Measurements from ENCODE around the gene DDT.

DNA sequence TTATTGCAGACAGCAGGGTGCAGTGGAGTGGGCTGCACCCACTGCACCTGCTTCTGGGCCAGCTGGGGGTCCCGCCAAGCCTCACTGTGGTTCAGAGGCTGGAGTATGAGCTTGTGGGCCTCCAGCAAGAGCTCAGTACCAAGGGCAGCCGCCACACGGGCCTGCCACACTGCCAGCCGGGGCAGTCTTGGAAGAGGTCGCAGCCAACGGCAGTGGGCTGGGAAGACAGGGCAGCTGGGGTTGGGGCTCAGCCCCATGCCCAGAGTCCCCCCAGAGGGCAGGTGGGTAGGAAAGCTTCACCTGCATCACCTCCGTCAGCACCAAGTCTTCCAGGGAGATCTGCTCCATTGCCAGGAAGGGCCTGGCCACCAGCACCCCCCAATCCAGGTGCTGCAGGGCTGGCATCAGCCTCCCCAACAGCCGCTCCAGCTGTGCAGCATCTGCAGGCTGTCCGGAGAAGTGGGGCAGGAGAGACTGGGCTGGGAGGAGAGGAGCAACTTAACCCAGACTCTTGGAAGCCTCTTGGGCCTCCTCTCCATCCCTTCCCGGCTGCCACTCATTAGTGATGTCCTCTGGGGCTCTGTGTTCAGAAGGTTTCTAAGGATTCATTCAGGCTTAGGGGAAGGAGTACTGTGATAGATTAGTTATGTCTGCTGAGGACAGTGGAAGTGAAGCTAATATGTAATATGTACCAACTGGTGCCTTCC lies 32.1 kb upstream of the DDT start:
- TF ChIP-seq POLR2AphosphoS5 (IDR thresholded peaks at IDR 0.05; ENCODE audit: low read depth) (no peak), GABPA (IDR thresholded peaks at IDR 0.05; ENCODE audit: low read depth) (no peak)
- TF ChIP-seq, protein P1, sequence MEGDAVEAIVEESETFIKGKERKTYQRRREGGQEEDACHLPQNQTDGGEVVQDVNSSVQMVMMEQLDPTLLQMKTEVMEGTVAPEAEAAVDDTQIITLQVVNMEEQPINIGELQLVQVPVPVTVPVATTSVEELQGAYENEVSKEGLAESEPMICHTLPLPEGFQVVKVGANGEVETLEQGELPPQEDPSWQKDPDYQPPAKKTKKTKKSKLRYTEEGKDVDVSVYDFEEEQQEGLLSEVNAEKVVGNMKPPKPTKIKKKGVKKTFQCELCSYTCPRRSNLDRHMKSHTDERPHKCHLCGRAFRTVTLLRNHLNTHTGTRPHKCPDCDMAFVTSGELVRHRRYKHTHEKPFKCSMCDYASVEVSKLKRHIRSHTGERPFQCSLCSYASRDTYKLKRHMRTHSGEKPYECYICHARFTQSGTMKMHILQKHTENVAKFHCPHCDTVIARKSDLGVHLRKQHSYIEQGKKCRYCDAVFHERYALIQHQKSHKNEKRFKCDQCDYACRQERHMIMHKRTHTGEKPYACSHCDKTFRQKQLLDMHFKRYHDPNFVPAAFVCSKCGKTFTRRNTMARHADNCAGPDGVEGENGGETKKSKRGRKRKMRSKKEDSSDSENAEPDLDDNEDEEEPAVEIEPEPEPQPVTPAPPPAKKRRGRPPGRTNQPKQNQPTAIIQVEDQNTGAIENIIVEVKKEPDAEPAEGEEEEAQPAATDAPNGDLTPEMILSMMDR (IDR thresholded peaks at IDR 0.05; ENCODE audit: insufficient read depth, low read length), result no peak
- TF ChIP-seq, protein P2, sequence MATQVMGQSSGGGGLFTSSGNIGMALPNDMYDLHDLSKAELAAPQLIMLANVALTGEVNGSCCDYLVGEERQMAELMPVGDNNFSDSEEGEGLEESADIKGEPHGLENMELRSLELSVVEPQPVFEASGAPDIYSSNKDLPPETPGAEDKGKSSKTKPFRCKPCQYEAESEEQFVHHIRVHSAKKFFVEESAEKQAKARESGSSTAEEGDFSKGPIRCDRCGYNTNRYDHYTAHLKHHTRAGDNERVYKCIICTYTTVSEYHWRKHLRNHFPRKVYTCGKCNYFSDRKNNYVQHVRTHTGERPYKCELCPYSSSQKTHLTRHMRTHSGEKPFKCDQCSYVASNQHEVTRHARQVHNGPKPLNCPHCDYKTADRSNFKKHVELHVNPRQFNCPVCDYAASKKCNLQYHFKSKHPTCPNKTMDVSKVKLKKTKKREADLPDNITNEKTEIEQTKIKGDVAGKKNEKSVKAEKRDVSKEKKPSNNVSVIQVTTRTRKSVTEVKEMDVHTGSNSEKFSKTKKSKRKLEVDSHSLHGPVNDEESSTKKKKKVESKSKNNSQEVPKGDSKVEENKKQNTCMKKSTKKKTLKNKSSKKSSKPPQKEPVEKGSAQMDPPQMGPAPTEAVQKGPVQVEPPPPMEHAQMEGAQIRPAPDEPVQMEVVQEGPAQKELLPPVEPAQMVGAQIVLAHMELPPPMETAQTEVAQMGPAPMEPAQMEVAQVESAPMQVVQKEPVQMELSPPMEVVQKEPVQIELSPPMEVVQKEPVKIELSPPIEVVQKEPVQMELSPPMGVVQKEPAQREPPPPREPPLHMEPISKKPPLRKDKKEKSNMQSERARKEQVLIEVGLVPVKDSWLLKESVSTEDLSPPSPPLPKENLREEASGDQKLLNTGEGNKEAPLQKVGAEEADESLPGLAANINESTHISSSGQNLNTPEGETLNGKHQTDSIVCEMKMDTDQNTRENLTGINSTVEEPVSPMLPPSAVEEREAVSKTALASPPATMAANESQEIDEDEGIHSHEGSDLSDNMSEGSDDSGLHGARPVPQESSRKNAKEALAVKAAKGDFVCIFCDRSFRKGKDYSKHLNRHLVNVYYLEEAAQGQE (IDR thresholded peaks at IDR 0.05; ENCODE audit: insufficient replicate concordance, low read depth), result no peak

Data from HL-60 (cell line).